ENCODE data around the gene RHOJ. TPM values are rescaled to one million over a fixed set of nuclear protein-coding genes. Genes with fewer than 3 reads are reported as not detected.

The RHOJ gene
- polyA plus RNA-seq, 1 donor from 2014 or later: 0.10 TPM

- TF ChIP-seq POLR2AphosphoS5 (IDR thresholded peaks at IDR 0.05) (no peak), EZH2 (IDR thresholded peaks at IDR 0.05; ENCODE audit: borderline replicate concordance, insufficient read depth, low read length, poor library complexity, severe bottlenecking) (no peak), CTCF (IDR thresholded peaks at IDR 0.05; ENCODE audit: poor library complexity, severe bottlenecking) (no peak), SMC3 (conservative IDR thresholded peaks at IDR 0.05; ENCODE audit: poor library complexity) (no peak), RAD21 (conservative IDR thresholded peaks at IDR 0.05) (no peak), MXI1 (conservative IDR thresholded peaks at IDR 0.05; ENCODE audit: poor library complexity, severe bottlenecking) (no peak), EP300 (conservative IDR thresholded peaks at IDR 0.05; ENCODE audit: poor library complexity, severe bottlenecking) (no peak), REST (IDR thresholded peaks at IDR 0.05; ENCODE audit: borderline replicate concordance) (no peak), TAF1 (IDR thresholded peaks at IDR 0.05; ENCODE audit: low read depth) (no peak)
- Histone ChIP-seq H2AFZ (ENCODE audit: low read depth, low read length) (no peak overlapping the region), H3K36me3 (ENCODE audit: insufficient read depth, low read length) (no peaks in the 10 kb centered on the region), H3K9me2 (ENCODE audit: insufficient read depth, low read length) (no peaks in the 10 kb centered on the region), H3K27ac (ENCODE audit: low read length) (no peak overlapping the region), H3K4me3 (ENCODE audit: low read length) (no peak overlapping the region), H3K9ac (ENCODE audit: low read length) (no peak overlapping the region), H4K20me1 (ENCODE audit: insufficient read depth) (no peaks in the 10 kb centered on the region), H3K79me2 (replicated peaks; ENCODE audit: insufficient read depth, low read length) (no peaks in the 10 kb centered on the region), H3K27me3 (ENCODE audit: insufficient read depth, low read depth, low read length) (no peaks in the 10 kb centered on the region), H3K4me2 (ENCODE audit: low read length) (no peak overlapping the region), H3K9me3 (ENCODE audit: low read length) (no peaks in the 10 kb centered on the region), H3F3A (ENCODE audit: insufficient read depth, low read length, poor library complexity, severe bottlenecking) (no peaks in the 10 kb centered on the region)
These were observed 47.0 kb upstream of the RHOJ start for GRCh38 chr14:63157195-63157594.

DNA sequence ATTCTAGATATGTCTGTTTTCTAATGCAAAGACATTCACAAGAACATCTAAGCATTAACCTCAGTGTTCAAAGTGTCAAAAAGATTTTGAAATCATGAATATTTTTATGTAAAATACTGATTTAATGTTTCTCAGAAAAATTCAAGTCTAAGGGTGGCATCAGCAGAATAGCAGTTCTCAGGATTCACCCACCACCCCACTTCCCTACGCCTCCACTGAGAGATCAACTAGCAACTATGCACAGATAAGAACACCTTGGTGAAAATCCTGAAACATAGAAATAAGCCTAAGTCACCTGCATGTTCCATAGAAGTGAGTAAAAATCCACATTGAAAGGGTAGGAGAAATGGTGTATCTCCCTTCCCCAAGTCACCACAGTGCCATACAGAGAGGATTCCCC is 40.9 kb upstream of the RHOJ start:
- Histone ChIP-seq H3K36me3 (ENCODE audit: insufficient read depth, low read length) (no peaks in the 10 kb centered on the region), H3K27me3 (ENCODE audit: insufficient read depth, low read depth, low read length) (no peaks in the 10 kb centered on the region), H3K4me3 (ENCODE audit: low read length) (no peak overlapping the region), H3F3A (ENCODE audit: insufficient read depth, low read length, poor library complexity, severe bottlenecking) (no peaks in the 10 kb centered on the region), H3K27ac (ENCODE audit: low read length) (no peak overlapping the region), H3K79me2 (replicated peaks; ENCODE audit: insufficient read depth, low read length) (no peaks in the 10 kb centered on the region), H3K9ac (ENCODE audit: low read length) (no peak overlapping the region), H4K20me1 (ENCODE audit: insufficient read depth) (no peaks in the 10 kb centered on the region), H2AFZ (ENCODE audit: low read depth, low read length) (no peak overlapping the region), H3K9me3 (ENCODE audit: low read length) (no peaks in the 10 kb centered on the region), H3K9me2 (ENCODE audit: insufficient read depth, low read length) (no peaks in the 10 kb centered on the region), H3K4me2 (ENCODE audit: low read length) (no peak overlapping the region)
- TF ChIP-seq RAD21 (conservative IDR thresholded peaks at IDR 0.05): no peak
- TF ChIP-seq EZH2 (IDR thresholded peaks at IDR 0.05; ENCODE audit: borderline replicate concordance, insufficient read depth, low read length, poor library complexity, severe bottlenecking): no peak
- no peak for TF ChIP-seq MXI1 (conservative IDR thresholded peaks at IDR 0.05; ENCODE audit: poor library complexity, severe bottlenecking)
- TF ChIP-seq EP300 (conservative IDR thresholded peaks at IDR 0.05; ENCODE audit: poor library complexity, severe bottlenecking): no peak
- TF ChIP-seq TAF1 (IDR thresholded peaks at IDR 0.05; ENCODE audit: low read depth): no peak
- no peak for TF ChIP-seq SMC3 (conservative IDR thresholded peaks at IDR 0.05; ENCODE audit: poor library complexity)
- TF ChIP-seq REST (IDR thresholded peaks at IDR 0.05; ENCODE audit: borderline replicate concordance): no peak
- no peak for TF ChIP-seq CTCF (IDR thresholded peaks at IDR 0.05; ENCODE audit: poor library complexity, severe bottlenecking)
- no peak for TF ChIP-seq POLR2AphosphoS5 (IDR thresholded peaks at IDR 0.05)
